HG02678 (cell line): ENCODE measurements around the gene NOC4L.

Experiments used
- ATAC-seq: cut with Tn5 transposase; IDR thresholded peaks from one replicate; pipeline ENCODE4 v1.9.1; 2021; ENCODE audit warnings: mild to moderate bottlenecking, moderate library complexity; ENCODE audit not compliant: unreplicated experiment

The NOC4L gene

DNA sequence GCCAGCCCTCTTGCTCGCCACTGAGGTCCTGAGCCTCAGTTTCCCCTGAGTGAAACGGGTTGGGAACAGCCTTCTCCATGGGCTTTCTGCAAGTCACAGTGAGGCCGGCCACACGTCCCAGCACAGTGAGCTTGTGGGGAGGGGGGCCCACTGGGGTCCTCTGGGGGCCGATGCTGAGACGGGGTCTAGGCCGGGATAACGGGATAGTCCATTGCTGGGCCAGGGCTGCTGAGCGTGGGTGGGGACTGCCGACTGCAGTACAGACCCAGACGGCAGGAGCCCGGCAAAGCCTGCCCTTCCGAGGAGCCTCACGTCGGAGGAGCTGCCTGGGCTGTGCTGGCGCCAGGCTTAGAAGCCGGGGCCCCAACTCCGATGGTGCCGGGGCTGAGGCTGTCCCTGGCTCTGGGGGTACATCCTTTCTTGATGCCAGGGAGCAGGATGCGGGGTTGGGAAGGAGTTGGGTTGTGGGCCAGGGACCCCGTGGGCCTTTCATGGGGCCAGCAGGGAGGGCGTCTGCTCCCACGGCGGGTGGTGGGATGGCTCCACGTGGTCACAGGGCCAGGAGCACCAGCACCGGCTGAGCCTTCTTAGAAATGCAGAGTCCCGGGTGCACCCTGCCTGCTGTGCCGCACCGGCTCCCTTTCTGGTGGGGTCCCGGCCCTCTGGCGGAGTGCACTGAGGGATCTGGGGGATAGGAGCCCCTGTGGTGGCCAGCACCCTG, 24.2 kb downstream of the NOC4L start:
- no peak for ATAC-seq

DNA sequence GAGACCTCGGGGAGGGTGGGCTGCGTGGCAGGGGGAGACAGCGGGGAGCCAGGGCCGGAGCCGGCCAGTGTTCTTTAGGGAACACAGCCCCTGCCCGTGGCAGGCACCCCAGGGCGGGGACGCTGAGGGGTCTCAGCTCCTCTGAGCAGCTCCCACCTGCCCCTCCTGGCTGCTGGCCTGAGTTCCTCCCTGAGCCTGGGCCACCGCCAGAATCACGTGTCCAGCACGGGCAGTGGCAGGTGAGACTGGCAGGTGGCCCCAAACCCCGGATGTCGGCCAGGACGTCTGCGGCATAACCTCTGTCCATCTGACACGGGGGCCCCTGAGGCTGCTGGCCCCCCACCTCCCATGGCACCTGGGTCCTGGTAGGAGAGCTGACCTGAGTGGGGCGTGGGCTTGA, 25.1 kb downstream of the NOC4L start:
- no peak for ATAC-seq

DNA sequence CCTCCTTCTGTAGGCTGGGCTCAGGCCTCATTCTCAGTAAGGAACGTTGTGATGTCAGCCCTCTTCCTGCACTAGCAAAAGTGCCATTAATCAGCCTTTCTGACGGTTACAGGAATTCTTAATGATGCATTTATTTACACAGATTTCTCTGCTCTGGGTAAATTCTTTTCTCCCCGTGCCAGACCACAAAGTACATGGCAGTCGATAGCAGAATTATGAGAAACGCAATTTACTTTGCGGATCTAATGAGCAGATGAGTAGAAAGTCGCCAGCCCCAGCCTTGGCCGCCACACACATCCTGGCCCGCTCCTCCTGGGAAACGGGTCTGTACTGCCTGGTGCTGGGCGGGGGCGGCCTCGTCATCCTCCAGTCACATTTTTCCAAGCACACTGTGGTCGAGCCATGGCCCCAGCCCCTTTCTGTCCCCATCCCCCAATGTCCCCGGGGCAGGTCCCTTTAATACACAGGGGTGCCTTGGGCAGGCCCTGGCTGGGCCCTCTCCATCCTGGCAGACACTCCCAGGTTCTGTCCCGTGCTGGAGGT, 25.9 kb downstream of the NOC4L start:
- no peak for ATAC-seq

DNA sequence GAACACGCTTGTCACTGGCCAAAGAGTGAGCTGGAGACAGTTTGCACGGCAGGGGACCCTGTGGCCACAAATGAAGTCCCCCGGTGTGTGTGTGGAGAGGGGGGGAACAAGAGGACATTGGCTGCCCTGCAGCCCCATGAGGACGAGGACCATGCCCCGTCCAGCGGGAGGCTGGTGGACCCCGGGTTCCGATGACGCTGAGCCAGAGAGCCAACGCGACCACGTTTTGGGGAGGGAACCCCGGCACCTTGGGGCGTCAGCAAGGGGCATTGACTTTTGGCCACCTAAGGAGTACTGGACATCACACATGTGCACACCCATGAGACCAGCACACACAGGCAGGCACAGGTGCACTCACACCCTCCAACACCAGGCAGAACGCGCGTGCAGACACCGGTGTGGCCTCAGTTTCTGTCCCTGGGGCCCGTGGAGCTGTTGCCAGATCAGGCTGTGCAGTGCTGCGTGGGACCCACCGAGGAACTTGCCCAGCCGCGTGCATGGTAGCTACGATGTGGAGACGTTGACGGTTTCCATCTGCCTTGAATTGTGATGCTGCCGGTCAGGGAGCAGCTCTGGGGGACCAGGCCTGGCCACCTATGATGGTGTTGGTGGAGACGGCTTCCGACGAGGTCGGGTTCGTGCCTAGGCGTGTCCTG, 26.5 kb downstream of the NOC4L start:
- ATAC-seq, result no peak

DNA sequence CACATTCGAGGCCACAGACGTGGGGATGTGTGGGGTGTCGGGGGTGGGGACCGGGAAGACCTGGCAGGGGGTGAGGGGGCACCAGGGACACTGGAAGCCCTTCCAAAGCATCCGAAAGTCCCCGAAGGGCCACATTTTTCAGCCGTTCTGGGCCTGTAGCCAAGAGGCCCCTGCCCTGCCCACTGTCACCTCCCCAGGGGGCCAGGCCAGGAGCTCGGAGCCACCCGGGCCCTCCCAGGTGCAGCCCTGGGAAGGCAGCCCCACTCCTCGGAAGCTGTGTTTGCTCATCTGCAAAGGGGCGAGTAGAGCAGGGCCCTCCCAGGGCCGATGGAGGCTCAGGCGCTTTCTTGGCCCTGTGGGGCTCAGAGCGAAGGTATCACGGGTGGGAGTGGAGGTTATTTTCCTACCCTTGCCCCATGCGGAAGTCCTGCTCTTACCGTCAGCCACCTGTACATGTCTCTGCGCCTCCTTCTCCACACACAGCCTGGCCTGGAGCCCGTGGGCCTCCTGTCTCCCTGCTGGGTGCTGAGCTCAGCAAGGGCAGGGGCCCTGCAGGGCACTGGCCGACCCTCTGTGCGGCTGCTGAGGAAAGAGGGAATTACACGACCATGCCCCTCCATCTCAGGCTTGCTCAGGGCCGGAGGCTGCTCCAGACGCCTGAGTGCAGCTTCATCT, 27.2 kb downstream of the NOC4L start:
- no peak for ATAC-seq

DNA sequence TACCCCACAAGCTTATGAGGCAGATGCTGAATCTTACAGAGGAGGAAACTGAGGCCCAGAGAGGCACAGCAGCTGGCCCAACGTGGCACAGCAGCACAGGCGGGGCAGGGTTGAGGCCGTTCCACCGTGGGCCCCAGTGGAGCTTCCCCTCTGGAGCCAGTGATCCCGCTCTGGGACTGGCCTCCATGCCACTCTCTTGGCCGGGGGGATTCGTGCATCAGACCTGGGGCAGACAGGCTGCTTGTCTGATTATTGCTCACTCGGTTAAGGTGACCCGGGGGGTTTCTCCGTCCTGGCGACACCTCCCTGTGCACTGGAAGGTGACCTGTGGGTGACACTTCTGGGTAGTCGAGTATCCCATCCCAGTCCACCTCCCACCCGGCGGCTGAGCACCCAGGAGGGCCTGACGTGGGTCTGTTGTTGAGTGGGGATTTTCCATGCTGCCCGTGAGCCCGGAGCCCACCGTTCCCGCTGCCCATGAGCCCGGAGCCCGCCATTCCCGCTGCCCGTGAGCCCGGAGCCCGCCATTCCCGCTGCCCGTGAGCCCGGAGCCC, 27.8 kb downstream of the NOC4L start:
- ATAC-seq, result no peak

DNA sequence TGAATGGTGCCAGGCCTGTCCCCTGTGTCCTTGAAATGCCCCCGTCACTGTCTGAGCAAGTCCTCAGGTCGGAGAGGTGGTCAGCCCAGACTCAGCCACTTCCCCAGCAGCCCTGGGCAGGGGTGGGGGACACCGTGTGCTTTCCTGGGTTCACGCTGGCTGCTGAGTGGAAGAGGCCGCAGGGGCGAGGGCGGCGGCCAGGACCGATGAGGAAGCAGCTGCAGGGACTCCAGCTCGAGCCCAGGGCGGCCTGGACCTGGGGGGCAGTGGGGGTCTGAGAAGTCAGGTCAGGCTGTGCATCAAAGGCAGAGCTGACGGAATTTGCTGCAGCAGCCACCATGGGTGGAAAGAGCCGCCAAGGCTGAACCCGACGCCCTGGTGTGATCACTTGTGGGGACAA, 28.4 kb downstream of the NOC4L start:
- ATAC-seq, result no peak

DNA sequence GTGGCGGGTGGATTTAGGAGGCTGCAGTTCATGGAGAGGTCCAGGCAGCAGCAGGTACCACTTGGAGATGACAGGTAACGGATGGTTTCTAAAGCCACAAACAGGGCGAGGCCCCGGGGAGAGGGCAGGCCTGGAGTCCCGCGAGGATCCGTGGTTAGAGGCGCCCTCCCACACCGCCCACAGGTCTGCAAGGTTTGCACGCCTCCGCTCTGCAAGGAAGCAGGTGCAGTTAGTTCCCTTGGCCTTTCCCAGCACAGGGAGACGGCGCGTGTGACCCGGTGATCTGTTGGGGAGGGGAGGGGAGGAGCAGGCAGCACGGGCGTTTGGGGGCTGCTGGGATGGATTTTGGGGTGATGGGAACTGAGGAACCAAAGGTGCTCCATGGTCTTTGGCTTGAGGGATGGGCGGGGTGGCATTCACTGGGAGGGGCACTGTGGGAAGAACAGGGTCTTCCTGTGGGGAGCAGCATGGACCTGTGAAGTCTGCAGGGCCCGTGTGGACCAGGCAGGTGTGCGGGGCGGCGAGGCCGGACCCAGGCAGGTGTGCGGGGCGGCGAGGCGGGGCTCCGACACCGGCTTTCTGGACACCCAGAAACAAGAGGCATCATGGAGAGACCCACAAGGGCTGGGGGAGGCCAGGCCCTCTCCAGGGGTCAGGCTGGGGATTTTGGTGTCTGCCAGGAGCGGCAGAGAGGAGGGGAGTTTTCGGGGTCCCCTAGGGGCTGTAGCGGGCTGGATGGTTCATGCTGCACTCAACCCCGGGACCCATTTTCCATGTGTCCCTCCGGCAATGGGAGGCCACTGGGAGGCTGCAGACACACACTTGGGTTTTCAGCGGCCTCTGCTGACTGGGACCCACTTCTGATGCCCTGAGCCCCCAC, 29.1 kb downstream of the NOC4L start:
- no peak for ATAC-seq

DNA sequence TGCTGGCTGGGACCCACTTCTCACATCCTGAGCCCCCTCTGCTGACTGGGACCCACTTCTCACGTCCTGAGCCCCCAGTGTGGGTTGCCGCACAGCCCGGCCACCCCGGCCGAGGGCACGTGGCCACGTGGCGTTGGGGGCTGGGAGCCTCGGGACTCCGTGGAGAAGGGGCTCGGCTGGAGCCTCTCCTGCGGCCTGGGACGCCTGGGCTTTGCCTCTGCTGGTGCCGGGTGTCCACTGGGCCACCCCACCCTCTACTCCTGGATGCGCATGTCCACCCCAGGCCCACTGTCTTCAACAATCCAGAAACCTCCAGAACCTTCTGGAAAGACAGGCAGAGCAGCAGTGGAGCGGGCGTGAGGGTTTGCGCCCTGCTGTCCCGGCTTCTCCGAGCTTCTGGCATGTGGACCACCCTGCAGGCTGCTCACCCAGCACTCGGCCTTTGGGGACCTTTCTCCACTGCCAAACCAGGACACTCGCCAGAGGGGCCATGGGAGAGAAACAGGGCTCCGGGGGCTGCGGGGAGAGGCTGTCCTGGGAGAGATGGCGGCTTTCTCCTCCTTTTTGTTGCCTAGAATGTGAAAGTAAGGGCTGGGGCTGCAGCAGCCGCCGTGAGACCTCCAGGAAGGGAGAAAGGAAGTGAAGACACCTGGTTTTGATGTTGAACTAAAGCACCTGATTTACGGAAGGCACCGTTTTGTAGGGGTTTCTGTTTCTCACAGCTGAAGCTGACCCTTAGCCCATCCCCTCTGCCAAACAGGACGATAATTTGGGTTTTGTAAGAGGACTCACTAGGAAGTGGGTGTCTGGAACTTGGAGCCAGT, 30.0 kb downstream of the NOC4L start:
- ATAC-seq, result no peak

DNA sequence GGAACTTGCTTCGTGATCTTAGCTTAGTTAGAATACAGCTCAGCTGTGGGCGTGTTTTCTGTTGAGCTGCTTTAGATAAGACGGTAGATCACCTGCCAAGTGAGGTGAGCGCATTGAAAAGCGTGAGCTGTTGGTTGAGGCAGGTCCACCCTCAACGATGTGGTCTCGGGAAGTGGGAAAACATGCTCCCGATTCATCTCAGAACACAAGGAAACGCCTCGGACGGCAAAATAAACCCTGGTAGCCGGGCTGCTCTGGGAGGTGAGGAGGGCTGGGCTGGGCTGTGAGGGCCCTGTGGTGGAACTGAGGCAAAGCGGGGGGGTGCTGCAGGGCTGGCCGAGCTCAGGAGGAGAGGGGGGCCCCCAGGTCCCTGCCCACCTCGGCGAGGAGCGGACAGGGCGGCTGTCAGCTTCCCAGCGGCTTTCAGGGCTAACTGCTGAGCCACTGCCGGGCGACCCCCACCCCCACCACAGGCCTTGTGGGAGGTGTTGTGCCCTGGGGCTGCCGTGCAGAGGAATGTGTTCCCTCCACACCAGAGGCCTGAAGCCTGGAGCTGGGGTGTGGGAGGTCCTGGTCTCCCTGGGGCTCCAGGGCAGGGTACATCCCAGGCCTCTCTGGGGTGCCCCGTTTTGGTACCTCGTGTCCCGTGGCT, 30.7 kb downstream of the NOC4L start:
- no peak for ATAC-seq

DNA sequence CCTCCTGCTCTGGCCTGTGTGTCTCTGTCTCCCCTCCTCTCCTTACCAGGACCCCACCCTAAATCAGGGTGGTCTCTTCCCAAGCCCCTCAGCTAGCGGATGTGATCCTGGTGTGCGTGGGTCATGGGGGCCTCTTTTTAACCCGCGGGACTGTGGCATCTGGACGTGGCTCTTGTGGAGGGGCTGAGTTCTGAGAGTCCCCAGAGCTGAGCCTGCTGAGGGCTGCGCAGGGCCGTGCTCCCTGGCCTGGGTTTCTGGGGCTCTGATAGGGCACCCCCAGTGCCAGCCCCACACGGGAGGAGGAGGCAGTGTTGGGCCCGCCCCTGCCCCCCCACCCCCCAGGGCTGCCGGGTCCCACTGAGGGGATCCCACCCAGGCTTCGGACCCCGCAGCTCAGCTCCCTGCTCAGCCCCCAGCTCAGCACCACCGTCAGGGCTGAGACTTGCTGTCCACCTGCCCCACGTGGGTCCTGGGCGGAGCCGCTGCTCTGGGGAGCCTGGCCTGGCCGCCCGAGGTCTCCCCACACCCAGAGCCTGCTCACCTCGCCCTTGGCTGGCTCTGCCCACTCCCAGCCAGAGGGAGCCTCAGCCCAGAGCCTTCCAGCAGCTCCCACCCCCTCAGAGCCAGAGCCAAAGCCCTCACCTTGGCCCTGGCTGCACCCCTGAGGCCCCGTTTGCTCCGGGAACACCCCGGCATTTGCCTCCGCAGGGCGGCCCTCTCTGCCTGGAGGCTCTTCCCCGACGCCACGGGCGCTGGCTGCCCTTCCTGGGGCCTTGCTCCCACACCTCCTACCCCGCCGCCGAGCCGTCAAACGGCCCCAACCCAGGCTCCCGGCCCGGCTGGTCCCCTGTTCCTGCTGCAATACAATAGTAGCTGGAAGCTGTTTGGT, 31.5 kb downstream of the NOC4L start:
- ATAC-seq, result no peak

DNA sequence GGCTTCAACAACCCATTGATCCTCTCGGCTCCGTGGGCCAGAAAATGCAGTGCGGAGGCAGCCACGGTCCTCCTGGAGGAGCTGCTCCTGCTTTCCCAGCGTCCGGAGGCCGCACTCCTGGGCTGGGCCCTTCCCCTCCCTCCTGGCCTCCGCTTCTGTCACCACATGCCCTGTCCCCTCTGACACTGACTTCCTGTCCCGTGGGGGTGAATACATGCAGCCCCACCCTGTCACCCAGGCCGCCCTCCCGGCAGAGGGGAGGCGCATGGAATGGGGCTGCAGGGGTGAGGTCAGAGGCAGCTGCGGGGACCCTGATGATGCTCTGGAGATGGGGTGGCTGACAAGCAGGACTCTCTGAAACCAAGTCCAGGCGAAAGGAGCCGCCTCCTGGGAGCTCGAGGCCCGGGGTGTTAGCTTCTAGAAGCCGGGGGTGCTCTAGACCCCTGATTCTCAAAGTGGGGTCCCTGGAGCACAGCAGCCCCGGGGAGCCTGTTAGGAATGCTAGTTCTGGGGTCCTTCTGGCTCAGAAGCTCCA, 32.2 kb downstream of the NOC4L start:
- ATAC-seq, result no peak

DNA sequence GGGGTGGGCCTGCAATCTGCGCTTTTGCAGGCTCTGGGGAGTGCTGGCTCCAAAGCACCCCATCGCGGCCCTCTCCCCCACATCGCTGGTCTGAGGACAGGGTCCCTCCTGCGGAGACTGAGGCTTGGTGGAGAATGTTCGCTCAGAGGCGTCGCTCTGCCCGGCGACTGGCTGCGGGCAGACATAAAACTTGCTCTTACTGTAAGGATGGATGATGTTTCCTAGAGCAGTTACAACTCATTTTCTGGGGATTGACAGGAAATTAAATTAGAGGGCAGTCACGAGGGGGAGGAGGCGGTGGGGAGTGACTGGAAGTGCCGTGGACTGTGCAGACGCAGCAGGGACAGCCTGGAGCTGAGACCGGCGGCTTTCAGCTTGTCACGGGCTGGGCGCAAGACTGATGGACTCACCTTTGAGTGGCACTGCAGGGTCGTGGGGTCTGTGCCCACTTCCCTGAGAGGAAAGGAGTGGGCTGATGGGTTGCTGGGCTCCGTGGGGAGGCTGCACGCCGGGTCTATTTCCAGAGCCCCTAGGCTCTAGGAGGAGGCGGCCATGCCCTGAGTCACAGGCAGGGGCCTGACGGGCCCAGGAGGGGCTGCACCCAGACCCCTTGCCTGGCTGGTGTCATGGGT, 32.8 kb downstream of the NOC4L start:
- ATAC-seq, result no peak

DNA sequence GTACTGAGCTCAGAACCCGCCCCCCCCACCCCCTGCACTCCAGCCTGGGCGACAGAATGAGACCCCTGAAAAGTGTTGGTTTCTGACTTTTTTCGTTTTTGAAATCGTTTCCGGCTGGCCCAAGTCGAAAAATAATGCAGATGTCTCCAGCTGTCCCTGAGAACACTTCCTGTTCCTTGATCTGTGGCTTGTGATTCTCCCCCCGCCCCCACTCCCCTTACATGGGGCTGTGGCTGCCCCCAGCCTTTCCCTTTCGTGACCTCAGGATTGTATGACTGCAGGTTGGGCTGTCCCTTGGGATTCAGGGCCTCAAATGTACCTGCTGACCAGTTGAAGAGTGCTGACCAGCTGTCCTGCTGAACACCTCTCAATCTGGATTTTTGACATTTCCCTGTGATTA, 34.1 kb downstream of the NOC4L start:
- ATAC-seq, result no peak

DNA sequence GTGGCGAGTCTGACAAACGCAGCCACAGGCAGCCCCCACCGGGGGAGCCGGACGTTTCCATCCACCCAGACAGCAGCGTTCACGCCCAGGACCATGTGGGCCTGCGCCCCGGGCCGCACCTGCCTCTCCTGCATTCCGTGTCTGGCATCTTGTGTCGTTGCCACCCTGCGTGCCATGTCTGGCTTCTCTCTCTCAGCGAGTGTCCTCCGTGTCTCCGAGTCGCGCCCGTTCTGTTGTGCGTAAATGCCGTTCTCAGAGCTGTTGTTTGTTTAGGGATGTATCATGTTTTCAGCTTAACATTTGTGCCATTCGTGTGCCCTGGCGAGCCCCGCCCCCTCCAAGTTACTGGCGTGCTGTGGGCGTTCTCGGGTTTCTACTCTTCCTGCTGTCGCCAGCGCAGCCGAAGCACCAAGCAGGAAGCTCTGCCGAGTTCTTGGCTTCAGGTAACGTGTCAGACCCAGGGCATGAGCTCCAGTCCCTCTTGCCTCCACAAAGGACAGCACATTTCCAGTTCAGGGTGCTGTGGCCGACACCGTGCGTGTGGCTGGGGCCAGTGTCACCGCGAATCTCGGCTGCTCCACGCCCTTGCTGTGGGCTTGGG, 34.6 kb downstream of the NOC4L start:
- no peak for ATAC-seq

DNA sequence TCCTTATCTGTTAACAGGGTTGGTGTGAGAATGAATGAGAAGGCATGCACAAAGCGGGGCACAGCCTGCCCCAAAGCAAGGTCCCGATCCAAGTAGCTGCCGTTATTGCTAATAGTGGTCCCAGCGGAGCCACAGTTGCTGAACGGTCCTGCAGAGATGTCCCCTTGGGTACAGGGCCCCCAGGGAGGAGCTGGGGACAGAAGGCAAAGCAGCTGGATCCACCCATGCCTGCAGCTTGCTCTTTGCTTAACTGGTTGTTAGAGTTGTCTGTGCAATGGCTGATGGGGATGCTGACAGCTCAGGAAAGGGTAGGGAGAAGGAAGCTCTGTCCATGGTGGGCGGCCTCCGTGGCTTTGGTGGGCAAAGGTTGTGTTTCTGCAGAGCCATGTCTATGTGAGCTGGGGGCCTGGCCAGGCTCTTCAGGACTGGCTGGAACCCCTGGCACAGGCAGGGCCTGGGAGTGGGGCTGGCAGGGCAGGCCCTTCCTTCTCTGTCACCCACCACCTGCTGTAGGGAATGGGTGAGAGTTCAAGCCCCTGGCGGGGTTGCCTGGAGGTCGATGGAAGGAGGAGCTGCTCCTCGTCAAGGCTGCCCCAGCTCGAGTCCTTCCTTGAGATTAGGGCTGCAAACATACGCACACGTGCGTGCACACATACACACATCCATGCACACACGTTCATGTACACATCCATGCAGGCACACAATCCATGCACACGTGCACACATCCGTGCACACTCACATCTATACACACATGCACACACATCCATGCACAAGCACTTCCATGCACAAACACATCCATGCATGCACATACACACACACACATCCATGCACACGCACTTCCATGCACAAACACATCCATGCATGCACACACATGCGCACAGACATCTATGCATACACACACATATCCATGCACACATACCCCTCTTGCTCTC, 35.4 kb downstream of the NOC4L start:
- no peak for ATAC-seq
